Measurements from ENCODE around the gene RASGRP4.

The RASGRP4 gene

DNA sequence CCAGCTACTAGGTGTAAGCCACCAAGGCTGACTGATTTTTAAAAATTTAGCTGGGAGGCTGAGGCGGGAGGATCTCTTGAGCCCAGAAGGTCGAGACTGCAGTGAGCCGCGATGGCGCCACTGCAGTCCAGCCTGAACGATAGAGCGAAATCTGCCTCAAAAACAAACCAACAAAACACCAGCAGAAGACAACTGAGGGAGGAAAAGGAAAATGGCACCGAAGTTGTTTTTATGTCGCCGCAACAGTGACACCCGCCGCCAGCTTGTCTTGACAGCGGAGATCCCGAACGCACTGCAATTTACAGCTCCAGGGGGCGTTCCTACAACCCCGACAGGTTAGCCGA lies 23.4 kb downstream of the RASGRP4 start:
- no peaks in the 10 kb centered on the region for H3K9me3 ChIP-seq (ENCODE audit: insufficient read depth, low read depth, low read length)
- H3K4me1 ChIP-seq (ENCODE audit: insufficient read depth, low read length, poor library complexity, severe bottlenecking), result peaks cover 13% of the 10 kb centered on the region
- H3K4me2 ChIP-seq (ENCODE audit: low read depth, low read length, poor library complexity, severe bottlenecking), result peak overlapping the region; percentile 71
- peaks cover 6% of the 10 kb centered on the region for H3K79me2 ChIP-seq (ENCODE audit: insufficient read depth, low read length)
- no peak overlapping the region for H3K9ac ChIP-seq (ENCODE audit: low read depth, low read length, poor library complexity, severe bottlenecking)
- H3K4me3 ChIP-seq (ENCODE audit: low read length, poor library complexity, severe bottlenecking), result peak overlapping the region; percentile 59
- H2AFZ ChIP-seq (ENCODE audit: low read length), result peak overlapping the region; percentile 95
- no peak for TF ChIP-seq EZH2phosphoT487 (IDR thresholded peaks at IDR 0.05; ENCODE audit: borderline replicate concordance)
- TF ChIP-seq, protein P1, sequence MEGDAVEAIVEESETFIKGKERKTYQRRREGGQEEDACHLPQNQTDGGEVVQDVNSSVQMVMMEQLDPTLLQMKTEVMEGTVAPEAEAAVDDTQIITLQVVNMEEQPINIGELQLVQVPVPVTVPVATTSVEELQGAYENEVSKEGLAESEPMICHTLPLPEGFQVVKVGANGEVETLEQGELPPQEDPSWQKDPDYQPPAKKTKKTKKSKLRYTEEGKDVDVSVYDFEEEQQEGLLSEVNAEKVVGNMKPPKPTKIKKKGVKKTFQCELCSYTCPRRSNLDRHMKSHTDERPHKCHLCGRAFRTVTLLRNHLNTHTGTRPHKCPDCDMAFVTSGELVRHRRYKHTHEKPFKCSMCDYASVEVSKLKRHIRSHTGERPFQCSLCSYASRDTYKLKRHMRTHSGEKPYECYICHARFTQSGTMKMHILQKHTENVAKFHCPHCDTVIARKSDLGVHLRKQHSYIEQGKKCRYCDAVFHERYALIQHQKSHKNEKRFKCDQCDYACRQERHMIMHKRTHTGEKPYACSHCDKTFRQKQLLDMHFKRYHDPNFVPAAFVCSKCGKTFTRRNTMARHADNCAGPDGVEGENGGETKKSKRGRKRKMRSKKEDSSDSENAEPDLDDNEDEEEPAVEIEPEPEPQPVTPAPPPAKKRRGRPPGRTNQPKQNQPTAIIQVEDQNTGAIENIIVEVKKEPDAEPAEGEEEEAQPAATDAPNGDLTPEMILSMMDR (conservative IDR thresholded peaks at IDR 0.05; ENCODE audit: low read length), result no peak
- H3K36me3 ChIP-seq (ENCODE audit: insufficient read depth, low read length), result no peaks in the 10 kb centered on the region
- H3K9me2 ChIP-seq (replicated peaks; ENCODE audit: low read depth, low read length), result no peaks in the 10 kb centered on the region
- H3K27me3 ChIP-seq (ENCODE audit: insufficient read depth, low read length, poor library complexity, severe bottlenecking), result no peaks in the 10 kb centered on the region
- H4K20me1 ChIP-seq (ENCODE audit: insufficient read depth, low read length, poor library complexity, severe bottlenecking), result no peaks in the 10 kb centered on the region
- H3F3A ChIP-seq (ENCODE audit: low read depth), result no peaks in the 10 kb centered on the region

DNA sequence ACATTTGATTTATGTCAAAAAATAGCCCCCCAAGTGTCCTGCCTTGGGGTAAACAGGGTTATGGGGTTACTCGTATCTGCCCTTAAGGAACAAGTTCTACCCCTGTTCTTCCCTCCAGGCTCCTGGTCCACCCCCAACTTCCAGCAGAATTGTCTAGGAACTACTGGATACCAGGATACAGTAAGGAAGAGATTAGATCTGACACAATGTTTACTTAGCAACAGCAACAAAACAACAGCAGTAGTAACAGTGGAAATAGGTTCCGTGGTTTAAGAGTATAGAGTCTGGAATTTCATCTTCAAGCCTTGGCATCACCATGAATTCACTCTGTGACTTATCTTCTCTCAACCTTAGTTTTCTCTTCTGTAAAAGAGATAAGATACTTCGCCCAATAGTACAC lies 24.9 kb downstream of the RASGRP4 start:
- no peaks in the 10 kb centered on the region for H3F3A ChIP-seq (ENCODE audit: low read depth)
- H2AFZ ChIP-seq (ENCODE audit: low read length), result no peak overlapping the region
- H3K4me3 ChIP-seq (ENCODE audit: low read length, poor library complexity, severe bottlenecking), result no peak overlapping the region
- TF ChIP-seq EZH2phosphoT487 (IDR thresholded peaks at IDR 0.05; ENCODE audit: borderline replicate concordance), result no peak
- TF ChIP-seq, protein P1 (conservative IDR thresholded peaks at IDR 0.05; ENCODE audit: low read length), result no peak
- H3K4me2 ChIP-seq (ENCODE audit: low read depth, low read length, poor library complexity, severe bottlenecking), result no peak overlapping the region
- H3K9me3 ChIP-seq (ENCODE audit: insufficient read depth, low read depth, low read length), result no peaks in the 10 kb centered on the region
- no peaks in the 10 kb centered on the region for H3K9me2 ChIP-seq (replicated peaks; ENCODE audit: low read depth, low read length)
- peaks cover 6% of the 10 kb centered on the region for H3K79me2 ChIP-seq (ENCODE audit: insufficient read depth, low read length)
- H3K9ac ChIP-seq (ENCODE audit: low read depth, low read length, poor library complexity, severe bottlenecking), result no peak overlapping the region
- no peaks in the 10 kb centered on the region for H4K20me1 ChIP-seq (ENCODE audit: insufficient read depth, low read length, poor library complexity, severe bottlenecking)
- H3K27me3 ChIP-seq (ENCODE audit: insufficient read depth, low read length, poor library complexity, severe bottlenecking), result no peaks in the 10 kb centered on the region
- peaks cover 13% of the 10 kb centered on the region for H3K4me1 ChIP-seq (ENCODE audit: insufficient read depth, low read length, poor library complexity, severe bottlenecking)
- H3K36me3 ChIP-seq (ENCODE audit: insufficient read depth, low read length), result no peaks in the 10 kb centered on the region

GRCh38 chr19:38400361-38400760 lies 25.7 kb downstream of the RASGRP4 start:
- peaks cover 13% of the 10 kb centered on the region for H3K4me1 ChIP-seq (ENCODE audit: insufficient read depth, low read length, poor library complexity, severe bottlenecking)
- H4K20me1 ChIP-seq (ENCODE audit: insufficient read depth, low read length, poor library complexity, severe bottlenecking), result no peaks in the 10 kb centered on the region
- H3K36me3 ChIP-seq (ENCODE audit: insufficient read depth, low read length), result no peaks in the 10 kb centered on the region
- TF ChIP-seq, protein P1 (conservative IDR thresholded peaks at IDR 0.05; ENCODE audit: low read length), result no peak
- no peak for TF ChIP-seq EZH2phosphoT487 (IDR thresholded peaks at IDR 0.05; ENCODE audit: borderline replicate concordance)
- H2AFZ ChIP-seq (ENCODE audit: low read length), result no peak overlapping the region
- H3K79me2 ChIP-seq (ENCODE audit: insufficient read depth, low read length), result peaks cover 6% of the 10 kb centered on the region
- H3K4me3 ChIP-seq (ENCODE audit: low read length, poor library complexity, severe bottlenecking), result no peak overlapping the region
- H3K9me2 ChIP-seq (replicated peaks; ENCODE audit: low read depth, low read length), result no peaks in the 10 kb centered on the region
- H3K9me3 ChIP-seq (ENCODE audit: insufficient read depth, low read depth, low read length), result no peaks in the 10 kb centered on the region
- H3K9ac ChIP-seq (ENCODE audit: low read depth, low read length, poor library complexity, severe bottlenecking), result no peak overlapping the region
- H3K4me2 ChIP-seq (ENCODE audit: low read depth, low read length, poor library complexity, severe bottlenecking), result no peak overlapping the region
- H3K27me3 ChIP-seq (ENCODE audit: insufficient read depth, low read length, poor library complexity, severe bottlenecking), result no peaks in the 10 kb centered on the region
- H3F3A ChIP-seq (ENCODE audit: low read depth), result no peaks in the 10 kb centered on the region
